ENCODE results near the gene OR2V2. TPM values are rescaled to one million over a fixed set of nuclear protein-coding genes. Genes with fewer than 3 reads are reported as not detected.

The OR2V2 gene
- total and polyA plus RNA-seq, 10 of the 15 experiments (the other 5 are each of a cell fraction or from before 2014, with no cell fraction given), result 0.26 TPM; not detected in 9

DNA sequence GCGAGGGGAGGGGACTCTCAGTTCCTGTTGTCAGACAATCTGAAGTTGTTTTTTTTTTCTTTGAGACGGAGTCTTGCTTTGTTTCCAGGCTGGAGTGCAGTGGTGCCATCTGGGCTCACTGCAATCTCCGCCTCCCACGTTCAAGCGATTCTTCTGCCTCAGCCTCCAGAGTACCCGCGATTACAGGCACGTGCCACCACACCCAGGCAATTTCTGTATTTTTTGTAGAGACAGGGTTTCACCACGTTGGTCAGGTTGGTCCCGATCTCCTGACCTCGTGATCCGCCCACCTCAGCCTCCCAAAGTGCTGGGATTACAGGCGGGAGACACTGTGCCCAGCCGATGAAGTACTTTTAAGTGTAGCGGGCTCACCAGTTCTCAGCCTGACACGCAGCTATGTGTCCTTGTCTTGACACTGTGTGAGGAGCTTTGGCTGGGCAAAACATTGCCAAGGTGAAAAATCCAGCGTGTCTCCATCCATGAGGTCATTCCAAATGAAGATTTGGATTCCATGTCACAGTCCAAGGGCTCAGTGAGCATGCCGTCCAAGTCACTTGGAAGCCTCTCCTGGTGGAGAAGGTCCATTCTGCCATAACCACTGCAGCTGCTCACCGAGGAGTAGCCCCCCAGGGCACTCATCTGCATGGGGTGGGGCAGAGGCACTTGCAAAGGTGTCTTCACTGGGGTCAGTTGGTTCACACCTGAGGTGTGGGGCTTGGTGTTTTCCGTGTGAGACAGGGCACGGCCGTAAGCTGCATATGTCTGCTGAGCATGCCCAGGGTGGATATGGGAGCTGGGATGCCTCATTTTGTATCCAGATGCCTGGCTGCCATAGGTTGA, 48.4 kb upstream of the OR2V2 start:
- BruUV-seq (replicated peaks), result no TSS peak
- H3K4me3 ChIP-seq, result no peak overlapping the region
- no peak overlapping the region for H3K4me2 ChIP-seq (ENCODE audit: control insufficient read depth, insufficient read depth)
- CTCF ChIA-PET, result interaction anchor here (1.3 kb wide), 1 partner anchor 59 kb away, joined by 3 read pairs; no protein-coding TSS in a partner anchor
- peaks cover 3% of the 10 kb centered on the region; the same call in 1 of the 3 replicates for H3K9me3 ChIP-seq (replicated peaks; ENCODE audit: control insufficient read depth, insufficient read depth, low read length)
- POLR2A ChIA-PET, result interaction anchor here (0.6 kb wide), 1 partner anchor 190 kb away, joined by 3 read pairs; no protein-coding TSS in a partner anchor
- H2AFZ ChIP-seq (ENCODE audit: control insufficient read depth, low read depth, low read length), result no peak overlapping the region
- RAD21 ChIA-PET (ENCODE audit: unreplicated experiment), result interaction anchor here (1.6 kb wide), 1 partner anchor 230 kb away, joined by 5 read pairs; no protein-coding TSS in a partner anchor
- DNase-seq (ENCODE audit: low read depth, low spot score) (no peak), FAIRE-seq (no peak), ATAC-seq (no peak)
- H3K79me2 ChIP-seq (ENCODE audit: control insufficient read depth, insufficient read depth, low read length), result no peaks in the 10 kb centered on the region
- intact Hi-C loops (cut with micrococcal nuclease; ENCODE audit: unreplicated experiment), result no loop called here
- no peaks in the 10 kb centered on the region; the same call in 1 of the 2 replicates for H4K20me1 ChIP-seq (ENCODE audit: control insufficient read depth, insufficient read depth)
- SMC1A ChIA-PET (ENCODE audit: uncharacterized antibody, unreplicated experiment), result interaction anchor here (1.5 kb wide), 1 partner anchor 51 kb away, joined by 4 read pairs; no protein-coding TSS in a partner anchor
- no peak overlapping the region for H3K9ac ChIP-seq (ENCODE audit: control insufficient read depth, insufficient read depth, low read length)
- WGBS (ENCODE audit: insufficient coverage, insufficient replicate concordance, low lambda C conversion rate, missing lambda C conversion rate), result 42% methylated on average over 20 of the region's 22 CpGs
- no peak overlapping the region for H3K27ac ChIP-seq (ENCODE audit: control insufficient read depth, insufficient read depth)
- TF ChIP-seq, protein P1, sequence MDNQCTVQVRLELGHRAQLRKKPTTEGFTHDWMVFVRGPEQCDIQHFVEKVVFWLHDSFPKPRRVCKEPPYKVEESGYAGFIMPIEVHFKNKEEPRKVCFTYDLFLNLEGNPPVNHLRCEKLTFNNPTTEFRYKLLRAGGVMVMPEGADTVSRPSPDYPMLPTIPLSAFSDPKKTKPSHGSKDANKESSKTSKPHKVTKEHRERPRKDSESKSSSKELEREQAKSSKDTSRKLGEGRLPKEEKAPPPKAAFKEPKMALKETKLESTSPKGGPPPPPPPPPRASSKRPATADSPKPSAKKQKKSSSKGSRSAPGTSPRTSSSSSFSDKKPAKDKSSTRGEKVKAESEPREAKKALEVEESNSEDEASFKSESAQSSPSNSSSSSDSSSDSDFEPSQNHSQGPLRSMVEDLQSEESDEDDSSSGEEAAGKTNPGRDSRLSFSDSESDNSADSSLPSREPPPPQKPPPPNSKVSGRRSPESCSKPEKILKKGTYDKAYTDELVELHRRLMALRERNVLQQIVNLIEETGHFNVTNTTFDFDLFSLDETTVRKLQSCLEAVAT (IDR thresholded peaks at IDR 0.05), result 0 out of 2 replicates have a peak, but pooled peaks have one; percentile 39
- TF ChIP-seq, protein P2, sequence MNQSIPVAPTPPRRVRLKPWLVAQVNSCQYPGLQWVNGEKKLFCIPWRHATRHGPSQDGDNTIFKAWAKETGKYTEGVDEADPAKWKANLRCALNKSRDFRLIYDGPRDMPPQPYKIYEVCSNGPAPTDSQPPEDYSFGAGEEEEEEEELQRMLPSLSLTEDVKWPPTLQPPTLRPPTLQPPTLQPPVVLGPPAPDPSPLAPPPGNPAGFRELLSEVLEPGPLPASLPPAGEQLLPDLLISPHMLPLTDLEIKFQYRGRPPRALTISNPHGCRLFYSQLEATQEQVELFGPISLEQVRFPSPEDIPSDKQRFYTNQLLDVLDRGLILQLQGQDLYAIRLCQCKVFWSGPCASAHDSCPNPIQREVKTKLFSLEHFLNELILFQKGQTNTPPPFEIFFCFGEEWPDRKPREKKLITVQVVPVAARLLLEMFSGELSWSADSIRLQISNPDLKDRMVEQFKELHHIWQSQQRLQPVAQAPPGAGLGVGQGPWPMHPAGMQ (IDR thresholded peaks at IDR 0.05; ENCODE audit: borderline replicate concordance), result no peak
- TF ChIP-seq, protein P3, sequence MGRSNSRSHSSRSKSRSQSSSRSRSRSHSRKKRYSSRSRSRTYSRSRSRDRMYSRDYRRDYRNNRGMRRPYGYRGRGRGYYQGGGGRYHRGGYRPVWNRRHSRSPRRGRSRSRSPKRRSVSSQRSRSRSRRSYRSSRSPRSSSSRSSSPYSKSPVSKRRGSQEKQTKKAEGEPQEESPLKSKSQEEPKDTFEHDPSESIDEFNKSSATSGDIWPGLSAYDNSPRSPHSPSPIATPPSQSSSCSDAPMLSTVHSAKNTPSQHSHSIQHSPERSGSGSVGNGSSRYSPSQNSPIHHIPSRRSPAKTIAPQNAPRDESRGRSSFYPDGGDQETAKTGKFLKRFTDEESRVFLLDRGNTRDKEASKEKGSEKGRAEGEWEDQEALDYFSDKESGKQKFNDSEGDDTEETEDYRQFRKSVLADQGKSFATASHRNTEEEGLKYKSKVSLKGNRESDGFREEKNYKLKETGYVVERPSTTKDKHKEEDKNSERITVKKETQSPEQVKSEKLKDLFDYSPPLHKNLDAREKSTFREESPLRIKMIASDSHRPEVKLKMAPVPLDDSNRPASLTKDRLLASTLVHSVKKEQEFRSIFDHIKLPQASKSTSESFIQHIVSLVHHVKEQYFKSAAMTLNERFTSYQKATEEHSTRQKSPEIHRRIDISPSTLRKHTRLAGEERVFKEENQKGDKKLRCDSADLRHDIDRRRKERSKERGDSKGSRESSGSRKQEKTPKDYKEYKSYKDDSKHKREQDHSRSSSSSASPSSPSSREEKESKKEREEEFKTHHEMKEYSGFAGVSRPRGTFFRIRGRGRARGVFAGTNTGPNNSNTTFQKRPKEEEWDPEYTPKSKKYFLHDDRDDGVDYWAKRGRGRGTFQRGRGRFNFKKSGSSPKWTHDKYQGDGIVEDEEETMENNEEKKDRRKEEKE (IDR thresholded peaks at IDR 0.05), result no peak
- TF ChIP-seq, protein P4, sequence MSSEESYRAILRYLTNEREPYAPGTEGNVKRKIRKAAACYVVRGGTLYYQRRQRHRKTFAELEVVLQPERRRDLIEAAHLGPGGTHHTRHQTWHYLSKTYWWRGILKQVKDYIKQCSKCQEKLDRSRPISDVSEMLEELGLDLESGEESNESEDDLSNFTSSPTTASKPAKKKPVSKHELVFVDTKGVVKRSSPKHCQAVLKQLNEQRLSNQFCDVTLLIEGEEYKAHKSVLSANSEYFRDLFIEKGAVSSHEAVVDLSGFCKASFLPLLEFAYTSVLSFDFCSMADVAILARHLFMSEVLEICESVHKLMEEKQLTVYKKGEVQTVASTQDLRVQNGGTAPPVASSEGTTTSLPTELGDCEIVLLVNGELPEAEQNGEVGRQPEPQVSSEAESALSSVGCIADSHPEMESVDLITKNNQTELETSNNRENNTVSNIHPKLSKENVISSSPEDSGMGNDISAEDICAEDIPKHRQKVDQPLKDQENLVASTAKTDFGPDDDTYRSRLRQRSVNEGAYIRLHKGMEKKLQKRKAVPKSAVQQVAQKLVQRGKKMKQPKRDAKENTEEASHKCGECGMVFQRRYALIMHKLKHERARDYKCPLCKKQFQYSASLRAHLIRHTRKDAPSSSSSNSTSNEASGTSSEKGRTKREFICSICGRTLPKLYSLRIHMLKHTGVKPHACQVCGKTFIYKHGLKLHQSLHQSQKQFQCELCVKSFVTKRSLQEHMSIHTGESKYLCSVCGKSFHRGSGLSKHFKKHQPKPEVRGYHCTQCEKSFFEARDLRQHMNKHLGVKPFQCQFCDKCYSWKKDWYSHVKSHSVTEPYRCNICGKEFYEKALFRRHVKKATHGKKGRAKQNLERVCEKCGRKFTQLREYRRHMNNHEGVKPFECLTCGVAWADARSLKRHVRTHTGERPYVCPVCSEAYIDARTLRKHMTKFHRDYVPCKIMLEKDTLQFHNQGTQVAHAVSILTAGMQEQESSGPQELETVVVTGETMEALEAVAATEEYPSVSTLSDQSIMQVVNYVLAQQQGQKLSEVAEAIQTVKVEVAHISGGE (CRISPR knock-in tag; IDR thresholded peaks at IDR 0.05), result no peak
- no peak for TF ChIP-seq MYB (IDR thresholded peaks at IDR 0.05; ENCODE audit: borderline replicate concordance, low read depth, low read length)
- no peak for TF ChIP-seq ZNF274 (IDR thresholded peaks at IDR 0.05; ENCODE audit: insufficient read depth, insufficient read length)
- TF ChIP-seq YY1 (IDR thresholded peaks at IDR 0.05; ENCODE audit: low read depth, low read length), result no peak
- no peaks in the 10 kb centered on the region for H3K36me3 ChIP-seq (ENCODE audit: control insufficient read depth in 2 of 2, insufficient read depth in 2 of 2, low read length in 1 of 2)
- no peaks in the 10 kb centered on the region for H3K4me1 ChIP-seq (ENCODE audit: control insufficient read depth, insufficient read depth, low read length)
- in situ Hi-C loops (cut with MboI), result no loop called here
- no peaks in the 10 kb centered on the region; a peak in 1 of 4 replicates for H3K27me3 ChIP-seq (replicated peaks in 1 of 2; ENCODE audit: control insufficient read depth in 2 of 2, insufficient read depth in 2 of 2, low read length in 1 of 2)
